GM18861 (cell line): ENCODE measurements around the gene NAALADL2.

Experiments
- ATAC-seq: cut with Tn5 transposase; IDR thresholded peaks from one replicate; pipeline ENCODE4 v1.9.1; 2021; ENCODE audit not compliant: unreplicated experiment

Gene NAALADL2

DNA sequence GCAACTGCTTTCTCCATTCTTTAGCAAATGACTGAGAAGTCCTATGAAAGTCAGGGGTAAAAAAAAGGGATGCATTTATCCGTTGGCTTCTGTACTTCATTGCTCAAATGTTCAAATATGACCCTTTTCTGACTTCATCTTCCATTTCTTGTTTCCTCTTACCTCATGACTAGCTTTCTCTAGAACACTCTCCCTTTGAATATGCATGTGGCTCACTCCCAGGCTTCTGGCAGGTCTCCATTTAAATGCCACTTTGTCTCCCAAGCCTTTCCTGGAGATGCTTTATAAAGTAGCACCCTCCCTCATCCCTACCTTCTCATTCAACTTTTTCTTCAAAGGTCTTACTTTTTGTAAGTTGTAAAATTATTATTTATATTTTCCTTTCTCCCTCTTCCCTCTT lies 781.8 kb downstream of the NAALADL2 start:
- ATAC-seq: no peak

DNA sequence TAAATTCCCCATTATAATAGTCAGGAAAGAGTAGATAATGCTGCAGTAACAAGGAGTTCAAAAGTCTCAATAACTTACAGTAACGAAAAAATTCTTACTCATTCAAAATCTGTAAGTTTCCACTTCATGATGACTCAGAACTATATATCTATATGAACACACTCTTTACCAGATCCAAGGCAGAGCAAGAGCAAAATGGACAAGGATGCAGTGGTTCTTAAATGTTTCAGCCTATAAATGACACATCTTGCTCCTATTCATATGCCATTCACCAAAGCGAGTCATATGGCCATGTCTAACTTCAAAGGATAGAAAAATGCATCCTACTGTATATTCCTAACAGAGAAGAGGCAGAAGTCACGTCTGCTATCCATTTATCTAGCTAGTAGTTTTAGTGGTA lies 787.7 kb downstream of the NAALADL2 start:
- ATAC-seq: no peak

DNA sequence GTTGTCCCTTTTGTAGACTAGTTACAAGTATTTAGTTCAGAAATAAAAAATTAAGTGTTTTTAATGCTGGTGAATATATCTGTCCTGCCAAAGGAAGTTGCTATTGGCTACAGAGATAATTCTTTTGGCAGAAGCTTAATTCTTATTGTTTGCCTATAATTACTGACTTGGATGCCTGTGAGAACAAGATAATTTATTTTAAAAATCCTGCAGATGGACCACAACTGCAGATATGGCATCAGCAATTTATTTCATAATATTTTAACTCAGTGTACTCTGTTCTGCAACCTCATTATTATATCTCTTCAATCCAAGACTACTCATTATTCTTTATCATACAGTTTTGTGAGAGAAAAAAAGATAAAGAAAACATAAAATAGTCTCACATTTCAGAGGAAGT lies 789.8 kb downstream of the NAALADL2 start:
- no peak for ATAC-seq

DNA sequence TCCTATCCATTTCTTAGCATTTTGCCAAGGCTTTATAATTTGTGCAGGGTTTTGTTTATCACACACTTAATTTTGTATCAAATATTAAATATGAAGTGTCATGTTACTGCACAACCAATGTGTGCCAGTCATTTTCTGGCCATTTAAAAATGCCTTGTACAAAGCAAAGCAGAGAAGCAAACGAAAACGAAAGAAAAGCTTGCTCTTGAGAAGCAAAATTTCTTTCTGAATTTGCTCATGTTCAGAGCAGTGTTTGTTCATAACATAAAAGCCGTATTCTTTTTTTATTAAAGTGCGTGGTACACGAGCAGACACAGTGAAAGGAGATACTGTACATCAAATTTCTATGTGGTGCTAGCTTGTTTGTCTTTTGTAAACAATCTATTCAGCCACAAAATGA lies 792.6 kb downstream of the NAALADL2 start:
- ATAC-seq: no peak

DNA sequence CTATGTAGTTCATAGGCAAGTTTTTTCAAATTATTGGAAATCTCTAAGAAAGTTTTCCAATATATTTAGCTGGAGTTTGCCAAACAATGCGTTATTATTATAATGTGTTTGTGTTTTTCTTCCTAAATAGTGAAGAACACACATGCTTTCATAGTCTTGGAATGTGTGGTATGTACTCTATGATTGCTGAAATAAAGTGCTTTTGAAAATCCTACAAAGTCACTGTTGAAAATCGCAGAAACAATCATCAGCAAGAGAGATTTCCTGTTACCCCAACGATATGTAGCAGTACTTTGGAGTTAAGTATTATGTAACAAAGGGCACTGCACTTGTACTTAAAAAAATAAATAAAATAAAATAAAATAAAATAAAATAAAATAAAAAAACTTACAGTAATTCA lies 796.2 kb downstream of the NAALADL2 start:
- ATAC-seq: no peak

DNA sequence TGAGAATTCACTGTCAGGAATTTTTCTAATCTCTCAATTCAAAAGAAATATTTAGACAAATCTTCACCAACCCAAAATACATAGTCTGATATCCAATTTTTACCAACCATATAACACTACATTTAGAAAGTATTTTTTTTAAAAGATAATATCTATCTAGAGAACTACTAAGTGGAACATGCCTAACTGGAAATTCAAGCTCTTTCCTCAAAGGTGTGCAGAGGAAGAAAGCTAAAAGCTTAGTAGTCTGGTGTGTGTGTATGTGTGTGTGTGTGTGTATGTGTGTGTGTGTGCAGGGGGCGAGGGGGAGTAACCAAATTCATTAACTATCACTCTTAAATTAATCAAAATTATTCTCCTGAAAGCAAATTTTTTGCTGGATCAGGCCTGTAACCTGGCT lies 797.3 kb downstream of the NAALADL2 start:
- no peak for ATAC-seq

DNA sequence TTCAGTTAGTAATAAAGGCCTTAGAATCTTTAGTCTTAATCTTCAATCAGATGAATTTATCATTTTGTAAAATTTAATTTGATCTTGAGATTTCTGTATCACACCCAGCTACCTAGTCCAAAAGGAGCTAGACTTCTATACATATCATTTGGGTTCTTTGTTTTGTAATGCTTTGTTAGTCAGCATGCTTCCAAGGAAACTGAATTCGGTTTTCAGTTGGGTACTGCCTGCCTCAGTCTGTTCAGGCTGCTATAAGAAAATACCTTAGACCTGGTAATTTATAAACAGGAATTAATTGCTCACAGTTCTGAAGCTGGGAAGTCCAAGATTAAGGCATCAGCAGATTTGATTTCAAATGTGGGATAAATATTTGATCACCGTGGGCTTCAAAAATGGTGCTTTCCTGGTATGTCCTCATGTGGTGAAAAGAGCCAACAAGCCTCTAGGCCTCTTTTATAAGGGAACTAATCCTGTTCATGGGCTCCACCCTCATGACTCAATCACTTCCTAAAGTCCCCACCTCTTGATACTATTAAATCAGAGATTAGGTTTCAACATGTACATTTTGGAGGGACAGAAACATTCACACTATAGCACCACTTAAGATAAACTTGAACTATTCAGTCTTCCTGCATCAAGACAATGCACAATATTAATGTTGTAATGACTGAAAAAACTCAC lies 800.7 kb downstream of the NAALADL2 start:
- ATAC-seq: no peak

DNA sequence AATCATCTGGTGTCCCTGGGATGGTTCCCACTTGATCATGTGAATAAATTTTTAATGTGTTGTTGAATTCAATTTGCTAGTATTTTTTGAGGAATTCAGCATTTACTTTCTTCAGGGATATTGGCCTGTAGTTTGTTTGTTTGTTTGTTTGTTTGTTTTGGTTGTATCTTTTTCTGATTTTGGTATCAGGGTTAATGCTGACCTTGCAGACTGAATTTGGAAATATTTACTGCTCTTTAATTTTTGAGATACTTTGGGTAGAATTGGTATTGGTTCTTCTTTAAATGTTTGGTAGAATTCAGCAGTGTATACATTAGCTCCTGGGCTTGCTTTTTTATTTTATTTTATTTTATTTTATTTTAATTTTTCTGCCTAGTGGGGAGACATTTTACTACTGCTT lies 803.7 kb downstream of the NAALADL2 start:
- ATAC-seq: no peak

DNA sequence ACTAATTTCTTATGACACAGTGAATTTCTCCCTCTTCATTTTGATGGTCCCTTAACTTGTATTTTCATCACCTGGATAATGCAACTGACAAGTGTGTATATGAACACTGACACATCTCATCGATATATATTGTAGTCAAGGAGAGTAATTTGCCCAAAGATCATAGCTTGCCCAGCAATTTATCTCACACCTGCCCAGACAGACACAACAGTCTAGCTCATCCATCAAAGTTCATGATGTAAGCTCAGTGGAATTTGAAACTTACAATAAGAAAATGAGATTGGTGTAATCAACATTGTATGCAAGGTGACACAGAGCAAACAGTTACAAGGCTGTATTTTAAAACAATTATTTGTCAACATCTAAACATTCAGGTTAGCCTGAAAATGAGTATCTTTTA lies 805.8 kb downstream of the NAALADL2 start:
- ATAC-seq: no peak

DNA sequence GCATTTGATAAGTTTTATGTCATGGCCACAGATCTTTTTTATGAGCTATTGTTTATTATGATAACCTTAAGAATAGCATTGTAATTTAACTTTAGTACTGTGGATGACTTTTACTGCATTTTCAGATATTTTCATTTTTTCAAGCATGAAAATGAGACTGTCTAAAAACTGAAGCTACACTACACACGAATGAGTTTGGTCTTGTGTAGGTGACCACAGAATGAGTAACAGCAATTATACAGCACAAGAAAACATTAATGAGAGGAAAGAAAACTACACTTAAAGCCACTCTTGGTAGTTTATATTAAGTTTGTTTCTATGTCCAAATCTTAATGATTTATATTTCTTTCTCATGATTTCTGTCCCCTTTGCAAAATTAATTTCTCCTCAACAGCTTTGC lies 809.2 kb downstream of the NAALADL2 start:
- ATAC-seq: no peak

DNA sequence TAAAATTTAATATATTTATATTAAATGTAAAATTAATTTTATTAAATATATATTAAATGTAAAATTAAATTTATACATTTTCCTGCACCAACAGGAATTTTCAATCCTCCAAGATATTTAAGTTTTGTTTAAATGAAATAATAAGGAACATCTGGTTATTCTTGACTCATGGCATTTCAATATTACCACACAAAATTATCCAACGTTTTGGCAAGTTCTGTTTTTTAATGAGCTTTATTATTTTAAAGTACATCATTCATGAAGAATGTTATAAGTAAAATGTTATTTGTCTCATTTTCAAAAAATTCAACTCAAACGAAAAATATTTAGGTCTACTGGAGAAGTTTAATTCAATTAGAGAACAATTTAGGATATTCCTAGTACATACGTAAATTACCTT lies 811.4 kb downstream of the NAALADL2 start:
- no peak for ATAC-seq

DNA sequence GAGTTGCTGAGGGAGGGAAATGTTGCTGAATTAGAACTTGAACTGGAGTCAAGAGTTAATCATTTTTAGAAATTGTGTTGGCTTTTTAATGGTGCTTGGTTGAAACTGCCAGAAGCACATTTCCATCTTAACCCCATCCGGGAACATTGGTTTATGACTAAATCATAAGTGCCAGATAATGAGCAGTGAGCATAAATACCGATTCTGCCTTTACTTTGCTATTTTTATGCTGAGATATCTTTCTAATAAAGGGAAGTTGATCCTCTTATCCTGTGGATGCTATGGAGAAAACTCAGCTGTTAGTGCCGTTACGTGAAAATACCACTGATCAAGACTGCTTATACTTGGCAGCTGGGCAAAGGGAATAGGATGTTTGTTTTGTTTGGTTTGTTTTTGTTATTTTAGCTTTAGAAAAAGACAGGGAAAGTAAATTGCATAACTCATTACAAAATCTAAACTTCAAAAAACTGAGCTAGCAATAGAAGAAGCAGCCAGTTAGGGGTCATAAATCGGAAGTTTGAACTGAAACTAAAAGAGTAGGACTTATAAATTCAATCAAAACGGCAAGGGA lies 813.1 kb downstream of the NAALADL2 start:
- no peak for ATAC-seq

DNA sequence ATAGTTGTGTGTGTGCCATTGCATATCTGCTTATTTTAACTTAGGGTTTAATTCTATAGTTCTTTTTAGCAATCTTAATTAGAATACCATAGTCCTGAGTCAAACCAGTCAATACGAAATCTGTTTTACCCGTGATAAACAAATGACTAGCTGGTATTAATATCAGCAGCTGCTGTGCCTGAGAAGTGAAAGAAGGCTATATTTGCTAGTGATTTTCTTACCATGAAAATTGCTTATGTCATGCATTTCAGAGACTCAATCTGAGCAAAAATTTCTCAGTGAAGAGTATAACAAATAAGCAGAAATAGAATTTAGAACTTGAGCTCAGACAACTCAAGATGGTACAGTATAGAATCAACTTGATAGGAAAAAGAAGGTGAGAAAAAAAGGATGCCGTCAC lies 820.4 kb downstream of the NAALADL2 start:
- ATAC-seq: no peak

DNA sequence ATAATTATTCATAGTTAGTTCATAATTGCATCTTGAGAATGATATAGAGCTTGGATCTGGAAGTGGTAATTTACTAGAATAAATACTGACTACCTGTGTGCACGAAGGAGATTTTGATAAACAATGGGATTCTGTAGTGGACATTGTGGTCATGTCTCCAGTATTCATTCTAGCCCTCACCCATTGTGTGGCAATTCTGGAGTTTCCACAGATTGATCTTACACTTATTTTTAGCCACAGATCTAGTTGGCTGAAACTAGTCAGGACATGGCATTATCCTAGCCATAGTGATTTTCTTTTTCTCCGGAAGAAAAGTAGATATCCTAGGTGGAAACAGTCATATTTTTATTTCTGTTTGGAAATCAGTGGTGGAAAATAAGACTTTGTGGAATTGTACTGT lies 833.1 kb downstream of the NAALADL2 start:
- no peak for ATAC-seq

DNA sequence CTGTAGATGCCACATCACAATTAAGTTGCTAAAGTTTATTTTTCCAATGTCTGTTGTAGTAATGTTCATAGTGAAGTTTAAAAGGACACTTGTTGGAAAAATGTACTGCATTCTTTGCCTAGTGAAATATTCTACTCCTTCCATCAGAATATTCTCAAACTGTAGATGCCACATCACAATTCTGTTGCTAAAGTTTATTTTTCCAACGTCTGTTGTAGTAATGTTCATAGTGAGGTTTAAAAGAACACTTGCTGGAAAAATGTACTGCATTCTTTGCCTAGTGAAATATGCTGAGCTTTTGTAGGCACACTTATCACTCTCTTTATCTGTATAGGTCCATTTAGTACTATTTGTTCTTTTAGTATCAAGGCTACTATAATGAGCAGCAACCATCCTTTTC lies 836.1 kb downstream of the NAALADL2 start:
- no peak for ATAC-seq

DNA sequence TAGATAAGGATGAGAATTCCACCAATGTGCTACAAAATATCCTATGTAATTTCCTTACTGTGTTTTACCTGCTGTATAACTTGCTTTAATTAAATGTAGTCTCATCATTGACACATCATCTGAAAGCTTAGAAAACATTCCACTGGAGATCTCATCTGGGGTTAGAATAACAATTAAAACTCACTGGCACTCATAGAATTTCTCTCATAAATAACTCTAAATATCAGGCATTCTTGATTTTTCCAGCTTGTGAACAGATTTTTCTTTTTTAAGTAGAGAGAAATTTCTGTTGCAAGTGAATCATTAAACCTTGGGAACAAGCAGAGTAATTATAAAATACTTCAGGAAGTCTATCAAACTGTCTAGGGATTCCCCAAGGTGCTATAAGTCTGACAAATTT lies 843.8 kb downstream of the NAALADL2 start:
- no peak for ATAC-seq

DNA sequence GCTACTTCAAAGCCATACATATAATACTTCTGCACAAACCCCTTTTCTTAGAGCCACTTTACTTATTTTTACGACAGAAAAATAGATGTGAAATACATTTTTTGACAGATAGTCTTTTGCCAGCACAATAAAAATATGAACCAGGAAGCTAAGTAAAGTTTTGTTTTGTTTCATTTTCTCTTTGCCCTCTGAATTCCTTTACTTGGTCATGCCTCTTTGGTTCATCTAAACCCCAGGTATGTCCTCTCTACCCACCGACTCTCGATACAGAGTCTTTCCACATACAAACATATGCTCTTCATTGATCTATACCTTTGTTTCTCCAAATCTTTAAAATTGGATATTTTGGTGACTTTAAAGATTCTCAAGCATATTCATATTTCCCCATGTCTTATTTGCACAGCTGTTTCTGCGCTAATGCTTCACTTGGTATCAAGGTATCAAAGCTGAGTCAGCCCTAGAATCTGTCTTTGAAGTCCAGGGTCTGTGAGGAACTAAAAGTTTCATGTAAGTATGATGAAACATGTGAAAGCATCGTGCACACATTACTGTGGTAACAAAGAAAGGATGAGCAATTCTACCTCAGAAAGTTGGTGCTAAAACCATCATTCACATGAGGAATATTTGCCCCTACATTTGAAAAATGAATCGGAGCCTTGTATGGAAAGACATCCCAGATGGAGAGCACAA lies 845.4 kb downstream of the NAALADL2 start:
- ATAC-seq: no peak

DNA sequence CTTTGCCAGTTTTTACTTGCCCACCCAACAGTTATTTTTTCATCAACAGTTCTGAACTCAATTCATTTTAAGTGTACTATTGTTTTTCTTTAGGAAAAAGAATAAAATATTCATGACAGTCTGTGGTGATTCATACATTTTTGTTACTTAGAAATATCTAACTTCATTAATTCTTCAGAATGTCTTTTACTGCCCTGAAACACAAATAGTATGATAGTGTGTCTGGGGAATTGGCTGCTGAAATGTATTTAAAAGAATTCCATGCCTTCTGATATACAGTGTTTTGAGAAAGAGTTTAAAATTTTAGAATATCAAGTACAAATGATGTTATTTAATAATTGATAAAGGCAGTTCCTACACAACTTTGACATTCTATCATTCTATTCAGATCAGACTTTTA lies 854.1 kb downstream of the NAALADL2 start:
- no peak for ATAC-seq

DNA sequence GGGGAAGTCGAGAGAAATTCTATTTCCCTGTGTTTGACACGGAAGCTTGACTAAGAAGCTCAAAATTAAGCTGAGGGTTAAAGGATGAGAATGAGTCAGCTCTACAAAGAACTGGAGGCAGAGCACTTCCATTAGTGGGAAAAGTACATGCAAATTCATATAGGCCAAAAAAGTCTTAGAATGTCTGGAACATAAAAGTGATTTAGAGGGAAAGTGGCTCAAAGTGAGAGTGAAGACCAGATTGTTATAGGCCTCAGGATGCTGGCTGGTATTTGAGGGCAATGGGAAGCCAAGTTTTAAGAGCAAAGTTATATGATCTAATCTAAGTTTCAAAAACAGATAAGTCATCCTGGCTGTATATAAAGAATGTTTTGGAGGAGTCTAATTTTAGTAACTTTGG lies 857.3 kb downstream of the NAALADL2 start:
- no peak for ATAC-seq

DNA sequence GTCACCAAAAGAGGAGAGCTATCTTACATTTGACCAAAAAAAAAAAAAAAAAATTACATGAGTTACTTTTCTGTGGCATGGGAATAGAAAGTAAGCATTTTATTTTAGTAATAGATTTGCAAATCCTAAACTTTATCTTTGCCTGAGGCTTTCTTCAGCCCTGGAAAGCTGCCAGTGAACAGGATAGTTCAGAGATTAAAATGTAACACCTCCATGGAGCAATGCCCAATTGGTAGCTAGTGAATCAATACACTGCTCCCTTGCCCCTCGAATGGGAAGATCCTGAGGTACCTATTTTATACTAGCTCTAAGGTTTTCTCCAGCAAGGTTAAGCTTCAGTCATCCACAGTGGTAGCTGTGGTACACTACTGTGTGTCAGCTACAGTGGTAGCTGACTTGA lies 867.1 kb downstream of the NAALADL2 start:
- ATAC-seq: no peak

DNA sequence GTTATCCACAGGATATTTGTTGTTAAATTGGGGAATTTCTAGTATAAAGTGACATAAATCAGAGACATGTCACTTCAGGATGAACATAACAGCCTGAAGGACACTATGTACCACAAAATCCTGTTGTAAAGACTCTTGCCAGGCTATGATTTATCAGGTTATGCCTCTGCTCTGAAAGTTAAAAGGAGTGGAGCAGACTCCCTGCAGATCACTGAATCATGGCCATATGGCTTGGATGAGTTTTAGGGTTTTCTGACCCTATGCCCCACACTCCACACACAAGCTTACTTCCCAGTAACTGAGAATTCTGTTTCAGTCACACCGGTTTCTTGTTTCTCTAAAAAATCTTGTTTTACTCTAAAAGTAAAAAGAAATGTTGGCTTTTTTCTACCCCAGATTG lies 869.4 kb downstream of the NAALADL2 start:
- no peak for ATAC-seq

DNA sequence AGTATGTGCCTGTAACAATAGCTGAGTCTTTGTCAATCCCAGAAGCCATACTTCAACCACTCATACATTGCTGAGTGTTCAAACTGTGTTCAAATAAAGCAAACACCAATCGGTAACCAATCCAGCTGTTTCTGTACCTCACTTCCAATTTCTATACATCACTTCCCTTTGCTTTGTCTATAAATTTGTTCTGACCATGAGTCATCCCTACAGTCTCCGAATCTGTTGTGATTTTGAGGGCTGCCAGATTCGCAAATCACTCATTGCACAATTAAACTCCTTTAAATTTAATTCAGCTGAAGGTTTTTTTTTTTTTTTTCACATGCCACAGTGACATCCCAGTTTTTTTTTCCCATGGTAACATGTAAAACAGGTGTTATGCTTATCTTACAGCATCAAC lies 870.3 kb downstream of the NAALADL2 start:
- no peak for ATAC-seq

DNA sequence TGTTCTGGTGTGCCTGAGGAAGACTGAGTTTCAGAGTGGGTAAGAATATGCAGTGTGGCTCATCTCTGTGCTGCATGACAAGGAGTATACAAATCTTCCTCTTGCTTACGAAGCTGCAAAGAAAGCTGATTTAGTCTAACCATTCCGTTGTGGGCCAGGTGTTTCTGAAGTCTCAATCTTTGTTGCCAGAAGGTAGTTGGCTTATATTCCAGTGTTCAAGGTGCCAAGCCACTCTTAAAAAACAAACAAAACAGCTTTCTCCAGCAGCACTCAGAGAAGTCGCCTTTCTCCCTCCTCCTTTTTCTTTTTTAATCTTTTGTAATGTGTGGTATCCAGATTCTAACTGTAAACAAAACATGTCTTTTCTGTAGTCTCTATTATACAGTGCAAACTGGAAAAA lies 872.4 kb downstream of the NAALADL2 start:
- ATAC-seq: no peak
